Transverse colon (tissue), 4 donors: ENCODE data around the gene SLC16A3. TPM values are rescaled to one million over a fixed set of nuclear protein-coding genes. Genes with fewer than 3 reads are reported as not detected.

Experiments
- DNase-seq: peaks from one replicate; pipeline ENCODE4 v3.0.0-alpha.2; 2019
- H3K27ac ChIP-seq, 4 donors: fragments of 200-600 bp; sonication (generic); 2 replicates each; pipeline ENCODE4 v1.5.1; 2016 to 2018; ENCODE audit warnings: inconsistent platforms in 4 of 4
- H3K27me3 ChIP-seq: fragments of 200-600 bp; sonication (generic); 2 replicates; pipeline ENCODE4 v1.5.1; 2017; ENCODE audit warnings: inconsistent platforms
- H3K36me3 ChIP-seq, 4 donors: fragments of 200-600 bp; sonication (generic); 2 replicates each; pipeline ENCODE4 v1.5.1; 2017 to 2019; ENCODE audit warnings: inconsistent platforms in 4 of 4
- H3K4me1 ChIP-seq, 4 donors: fragments of 200-600 bp; sonication (generic); 2 replicates each; pipeline ENCODE4 v1.5.1; 2017 to 2020; ENCODE audit warnings: inconsistent platforms in 4 of 4
- H3K4me3 ChIP-seq, 4 donors: fragments of 200-600 bp; sonication (generic); 1 replicate in 1 of 4; 2 replicates in 3 of 4; pipeline versions ENCODE4 v1.5.1 to v1.6.1; 2017 to 2019; ENCODE audit warnings: inconsistent platforms in 4 of 4
- H3K9me3 ChIP-seq, 2 donors: fragments of 200-600 bp; sonication (generic); 2 replicates each; pipeline ENCODE4 v1.5.1; 2017 to 2019; ENCODE audit warnings: inconsistent platforms in 2 of 2
- EP300 ChIP-seq: sonication (generic); formaldehyde crosslinking; IDR thresholded peaks from one replicate; pipeline ENCODE4 v1.6.1; 2017; ENCODE audit warnings: antibody characterized with exemption, low read depth
- POLR2A ChIP-seq: fragments of 450-650 bp; IDR thresholded peaks from one replicate; pipeline ENCODE4 v1.6.1; 2016; ENCODE audit warnings: antibody characterized with exemption, mild to moderate bottlenecking, moderate library complexity
- POLR2AphosphoS5 ChIP-seq, 3 donors: sonication (generic); formaldehyde crosslinking; IDR thresholded peaks; one replicate each; pipeline ENCODE4 v1.6.1; 2016; ENCODE audit warnings: antibody characterized with exemption in 3 of 3
- WGBS, 2 donors: methylation state at CpG; one replicate each; pipeline ENCODE4 v1.1.5; 2018; ENCODE audit warnings: low coverage in 1 of 2; 5-methylcytosine and 5-hydroxymethylcytosine counted together
- in situ Hi-C, 4 donors: fragments of 200-750 bp; cut with MboI; loops; one replicate each; pipeline versions ENCODE4 v1.15.0 to v1.15.1; 2017; ENCODE audit warnings: low sequenced_read_pairs in 3 of 4, low pct_ligation_motif_present in 1 of 4, low pct_unique_long_range_greater_than_20kb in 1 of 4
- intact Hi-C: fragments of 100-400 bp; cut with DNase I; formaldehyde crosslinking; loops from one replicate; pipeline ENCODE4 v1.15.1; 2023; ENCODE audit warnings: low total_unique reads
- total RNA-seq, 4 donors: library from RNA; depleted of rRNA; stranded (reverse); fragments of >200 nt; gene quantifications; one replicate each; pipeline ENCODE4 v1.1.0, GENCODE V29; 2016
- TF ChIP-seq, protein P1 (sequence below), 5 experiments: fragments of 200-600 bp in 3 of 5; fragments of 450-650 bp in 2 of 5; sonication (generic) in 3 of 5; IDR thresholded peaks; 1 replicate in 2 of 5; 2 replicates in 3 of 5; pipeline ENCODE4 v1.5.1; 2016 to 2017; ENCODE audit warnings: antibody characterized with exemption in 5 of 5, inconsistent platforms in 3 of 5, mild to moderate bottlenecking in 2 of 5, moderate library complexity in 1 of 5

Gene SLC16A3
- total RNA-seq, 4 donors from 2014 or later, result 11.5 to 105 (median 48.9) TPM

DNA sequence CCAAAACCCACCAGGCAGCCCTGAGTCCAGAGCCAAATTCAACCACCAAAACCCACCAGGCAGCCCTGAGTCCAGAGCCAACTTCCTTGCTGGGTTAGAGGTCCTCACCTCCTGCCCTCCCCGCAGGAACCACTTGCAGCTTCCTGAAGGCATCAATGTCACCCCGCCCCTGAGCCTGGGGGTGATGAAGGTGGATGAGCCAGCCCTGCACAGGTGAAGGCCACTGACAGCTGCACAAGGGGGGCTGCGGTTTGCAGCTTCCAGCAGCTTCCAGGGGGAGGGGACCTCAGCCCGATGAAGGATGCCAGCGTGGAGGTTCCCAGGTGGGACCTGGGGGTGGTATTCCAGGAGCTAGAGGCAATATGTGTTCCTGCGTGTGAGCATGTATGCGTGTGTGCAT, 52.2 kb downstream of the SLC16A3 start:
- no peak overlapping the region for H3K4me3 ChIP-seq
- no peaks in the 10 kb centered on the region for H3K9me3 ChIP-seq
- in situ Hi-C loops (no loop called here), intact Hi-C loops (no loop called here)
- peaks cover 0 to 21% (median 12%) of the 10 kb centered on the region in 4 donors for H3K4me1 ChIP-seq
- no peaks in the 10 kb centered on the region for H3K27me3 ChIP-seq
- TF ChIP-seq, protein P1, sequence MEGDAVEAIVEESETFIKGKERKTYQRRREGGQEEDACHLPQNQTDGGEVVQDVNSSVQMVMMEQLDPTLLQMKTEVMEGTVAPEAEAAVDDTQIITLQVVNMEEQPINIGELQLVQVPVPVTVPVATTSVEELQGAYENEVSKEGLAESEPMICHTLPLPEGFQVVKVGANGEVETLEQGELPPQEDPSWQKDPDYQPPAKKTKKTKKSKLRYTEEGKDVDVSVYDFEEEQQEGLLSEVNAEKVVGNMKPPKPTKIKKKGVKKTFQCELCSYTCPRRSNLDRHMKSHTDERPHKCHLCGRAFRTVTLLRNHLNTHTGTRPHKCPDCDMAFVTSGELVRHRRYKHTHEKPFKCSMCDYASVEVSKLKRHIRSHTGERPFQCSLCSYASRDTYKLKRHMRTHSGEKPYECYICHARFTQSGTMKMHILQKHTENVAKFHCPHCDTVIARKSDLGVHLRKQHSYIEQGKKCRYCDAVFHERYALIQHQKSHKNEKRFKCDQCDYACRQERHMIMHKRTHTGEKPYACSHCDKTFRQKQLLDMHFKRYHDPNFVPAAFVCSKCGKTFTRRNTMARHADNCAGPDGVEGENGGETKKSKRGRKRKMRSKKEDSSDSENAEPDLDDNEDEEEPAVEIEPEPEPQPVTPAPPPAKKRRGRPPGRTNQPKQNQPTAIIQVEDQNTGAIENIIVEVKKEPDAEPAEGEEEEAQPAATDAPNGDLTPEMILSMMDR (IDR thresholded peaks at IDR 0.05), result no peak
- no peak for TF ChIP-seq POLR2AphosphoS5 (IDR thresholded peaks at IDR 0.05)
- no peak for TF ChIP-seq POLR2A
- TF ChIP-seq EP300, result no peak
- DNase-seq, result no peak
- 75% methylated on average over 7 of the region's 7 CpGs; no CpG with 5 or more reads in 1 of the 2 donors for WGBS, 2 donors
- no peak overlapping the region for H3K27ac ChIP-seq
- H3K36me3 ChIP-seq, result no peaks in the 10 kb centered on the region

DNA sequence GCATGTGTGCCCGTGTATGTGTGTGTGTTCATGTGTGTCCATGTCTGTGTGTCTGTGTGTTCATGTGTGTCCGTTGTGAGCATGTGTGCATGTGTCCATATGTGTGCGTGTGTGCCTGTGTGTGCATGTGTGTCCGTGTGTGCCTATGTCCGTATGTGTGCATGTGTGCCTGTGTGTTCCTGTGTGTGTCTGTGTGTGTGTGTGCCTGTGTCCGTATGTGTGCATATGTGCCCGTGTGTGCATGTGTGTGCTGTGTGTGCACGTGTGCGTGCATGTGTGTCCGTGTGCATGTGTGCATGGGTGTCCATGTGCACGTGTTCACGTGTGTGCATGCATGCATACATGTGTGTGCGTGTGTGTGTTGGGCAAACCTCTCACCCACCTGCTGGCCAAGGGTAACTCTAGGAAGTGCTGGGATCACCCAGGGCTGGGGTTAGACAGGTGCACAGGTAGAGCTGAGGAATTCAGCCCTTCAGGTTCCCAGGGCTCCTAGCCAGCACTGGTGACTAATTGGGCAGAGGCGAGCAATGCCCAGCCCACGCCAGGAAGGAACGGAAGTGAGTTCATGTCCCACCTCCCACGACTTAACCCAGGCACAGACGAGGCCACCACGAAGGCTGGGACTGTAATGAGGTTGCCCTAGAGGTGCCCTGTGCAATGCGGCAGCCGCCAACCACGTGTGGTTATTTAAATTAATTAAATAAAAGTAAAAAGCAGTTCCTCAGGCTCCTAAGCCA, 52.8 kb downstream of the SLC16A3 start:
- Histone ChIP-seq H3K4me1 (peaks cover 0 to 21% (median 12%) of the 10 kb centered on the region in 4 donors), H3K9me3 (no peaks in the 10 kb centered on the region), H3K36me3 (no peaks in the 10 kb centered on the region), H3K27me3 (no peaks in the 10 kb centered on the region), H3K27ac (no peak overlapping the region), H3K4me3 (no peak overlapping the region)
- DNase-seq, result peak; percentile 51
- in situ Hi-C loops (no loop called here), intact Hi-C loops (no loop called here)
- 33 to 73% methylated on average over 3 to 21 of the region's 22 CpGs for WGBS, 2 donors
- TF ChIP-seq, protein P1 (IDR thresholded peaks at IDR 0.05), result no peak
- TF ChIP-seq POLR2A (no peak), POLR2AphosphoS5 (IDR thresholded peaks at IDR 0.05) (no peak), EP300 (no peak)

DNA sequence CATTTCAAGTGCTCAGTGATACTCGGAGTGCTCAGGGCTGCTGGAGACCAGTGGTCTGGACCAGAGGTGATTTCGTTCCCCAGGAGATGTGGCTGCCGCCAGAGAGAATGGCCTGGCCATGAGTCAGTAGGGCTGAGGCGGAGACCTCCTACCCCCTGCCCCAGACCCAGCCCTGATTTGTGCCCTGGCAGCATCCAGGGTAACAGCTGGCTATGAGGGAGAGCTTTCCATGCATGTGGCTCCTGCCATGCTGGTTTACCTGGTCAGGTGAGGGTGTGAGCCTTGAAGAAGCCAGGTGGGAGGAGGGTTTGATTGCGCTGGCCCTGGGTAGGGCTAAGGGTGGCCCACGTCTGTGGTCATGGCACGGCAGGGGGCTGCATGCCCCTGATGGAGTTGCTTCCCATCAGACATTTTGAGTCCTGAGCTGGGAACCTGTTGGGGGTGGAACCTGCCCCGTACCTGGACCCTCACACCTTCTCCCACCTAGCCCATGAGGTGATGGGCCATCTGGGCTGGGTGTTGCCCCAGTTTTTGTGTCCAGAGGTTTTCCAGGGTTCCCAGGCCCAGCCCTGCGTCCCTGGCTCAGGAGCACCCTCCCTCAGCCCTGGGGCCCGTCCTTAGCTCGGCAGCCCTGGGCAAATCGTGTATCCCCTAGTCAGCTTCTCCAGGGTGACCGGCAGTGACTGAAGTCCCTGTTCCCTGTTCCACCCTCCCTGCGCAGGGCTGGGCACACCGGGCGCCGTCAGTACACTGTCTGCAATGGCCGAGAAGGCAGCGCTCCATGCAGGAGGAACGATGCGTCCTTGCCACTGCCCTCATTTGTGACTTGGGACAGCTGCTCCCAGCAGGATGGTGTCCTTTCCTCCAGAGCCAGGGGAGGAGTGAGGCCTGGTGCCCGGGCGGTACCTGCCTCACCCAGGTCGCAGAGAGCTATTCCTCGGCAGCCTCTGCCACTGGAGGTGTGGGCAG, 53.7 kb downstream of the SLC16A3 start:
- WGBS, 2 donors, result 20 to 80% methylated on average over 1 to 25 of the region's 25 CpGs
- H3K4me3 ChIP-seq, result no peak overlapping the region
- intact Hi-C loops, result no loop called here
- no peak for TF ChIP-seq EP300
- TF ChIP-seq, protein P1 (IDR thresholded peaks at IDR 0.05), result no peak
- TF ChIP-seq POLR2AphosphoS5 (IDR thresholded peaks at IDR 0.05), result no peak
- no peak for TF ChIP-seq POLR2A
- in situ Hi-C loops, result no loop called here
- no peaks in the 10 kb centered on the region for H3K9me3 ChIP-seq
- no peak for DNase-seq
- no peaks in the 10 kb centered on the region for H3K36me3 ChIP-seq
- H3K27ac ChIP-seq, result peak overlapping the region in 1 of 4 donors; percentile 1
- no peaks in the 10 kb centered on the region for H3K27me3 ChIP-seq
- H3K4me1 ChIP-seq, result peaks cover 0 to 29% (median 17%) of the 10 kb centered on the region in 4 donors

DNA sequence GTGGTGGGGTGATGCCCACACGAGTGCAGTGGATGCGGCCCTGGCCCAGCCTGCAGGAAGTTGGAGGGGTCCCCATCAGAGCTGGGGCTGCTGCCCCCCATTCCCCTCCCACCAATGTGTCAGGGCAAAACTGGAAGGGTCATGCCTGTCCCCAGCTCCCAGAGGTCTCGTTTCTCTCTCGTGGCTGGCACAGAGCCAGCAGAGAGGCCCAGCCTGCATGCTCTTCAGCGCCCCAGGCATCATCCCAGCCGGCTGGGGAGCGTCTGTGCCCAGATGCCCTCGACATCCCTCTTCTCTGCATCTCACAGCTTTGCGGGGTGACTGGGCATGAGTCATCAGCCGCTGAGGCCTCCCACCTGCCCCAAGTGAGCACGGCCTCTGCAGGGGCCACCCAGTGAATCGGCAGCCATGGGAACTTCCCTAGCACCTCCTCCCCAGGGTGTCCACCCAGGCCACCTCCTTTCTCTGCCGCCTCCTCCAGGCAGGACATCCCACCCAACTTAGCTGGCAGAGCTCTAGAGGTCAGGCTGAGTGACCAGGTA, 54.4 kb downstream of the SLC16A3 start:
- intact Hi-C loops (no loop called here), in situ Hi-C loops (no loop called here)
- Histone ChIP-seq H3K9me3 (no peaks in the 10 kb centered on the region), H3K36me3 (no peaks in the 10 kb centered on the region), H3K27ac (peak overlapping the region in 1 of 4 donors; percentile 1), H3K4me3 (no peak overlapping the region), H3K27me3 (no peaks in the 10 kb centered on the region), H3K4me1 (peaks cover 0 to 36% (median 24%) of the 10 kb centered on the region in 4 donors)
- DNase-seq, result no peak
- WGBS, 2 donors, result 38% methylated on average over 11 of the region's 13 CpGs; no CpG with 5 or more reads in 1 of the 2 donors
- no peak for TF ChIP-seq POLR2AphosphoS5 (IDR thresholded peaks at IDR 0.05)
- no peak for TF ChIP-seq POLR2A
- TF ChIP-seq EP300, result no peak
- TF ChIP-seq, protein P1 (IDR thresholded peaks at IDR 0.05), result no peak
